ENCODE results near the gene ZFP69. TPM values are rescaled to one million over a fixed set of nuclear protein-coding genes. Genes with fewer than 3 reads are reported as not detected.

Gene ZFP69
- total and polyA plus RNA-seq, 10 of the 15 experiments (the other 5 are each of a cell fraction or from before 2014, with no cell fraction given): 1.9 to 6.4 (median 3.7) TPM

DNA sequence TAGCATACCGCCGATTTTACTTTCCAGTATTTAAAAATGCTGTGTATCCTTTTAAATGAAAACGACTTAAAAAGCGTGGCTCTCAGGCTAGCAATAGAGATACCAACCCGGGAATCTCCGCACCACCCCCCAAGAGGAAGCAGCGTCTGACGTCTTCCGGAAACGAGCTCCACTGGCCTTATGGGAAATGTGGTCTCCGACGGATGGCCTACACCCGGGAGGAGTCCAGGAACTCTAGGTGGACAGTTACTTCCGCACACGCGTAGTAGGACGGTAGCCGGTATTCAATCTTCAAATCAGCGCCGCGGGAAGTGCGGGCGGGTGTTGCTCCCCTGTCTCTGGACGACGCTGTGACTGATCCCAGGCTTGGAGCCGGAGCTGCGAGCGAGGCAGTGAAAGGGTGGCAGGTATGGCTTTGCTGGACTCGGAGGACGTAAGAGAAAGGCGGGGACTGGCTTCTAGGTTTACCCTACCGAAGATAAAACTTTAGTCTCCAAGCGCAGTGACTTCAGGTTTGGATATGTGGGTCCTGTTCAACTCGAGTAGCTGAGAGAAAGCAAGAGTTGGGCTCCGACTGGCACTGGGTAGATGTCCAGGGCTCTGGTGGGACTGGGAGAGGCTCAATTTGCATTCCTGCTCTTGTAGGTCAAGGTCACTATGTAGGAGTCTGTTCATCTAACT, 54.4 kb downstream of the ZFP69 start, which contains the start of gene ZNF684:
ZNF684 (plus strand) TSS at position 257 of the 681 bp plus-strand sequence. CDS start 1,530 bp downstream, outside the sequence.
- peak; percentile 99 for FAIRE-seq
- CTCF ChIA-PET: interaction anchor here (0.5 to 3.4 kb wide), 40 partner anchors 12 to 1786 kb away, joined by 3 to 38 read pairs (median 7); partner anchors contain the start of genes EXO5, SMAP2, ZFP69 and ZFP69B
- TF ChIP-seq SREBF1 (IDR thresholded peaks at IDR 0.05; ENCODE audit: low read length): 0 out of 2 replicates have a peak, but pooled peaks have one; percentile 30
- TF ChIP-seq, protein P1, sequence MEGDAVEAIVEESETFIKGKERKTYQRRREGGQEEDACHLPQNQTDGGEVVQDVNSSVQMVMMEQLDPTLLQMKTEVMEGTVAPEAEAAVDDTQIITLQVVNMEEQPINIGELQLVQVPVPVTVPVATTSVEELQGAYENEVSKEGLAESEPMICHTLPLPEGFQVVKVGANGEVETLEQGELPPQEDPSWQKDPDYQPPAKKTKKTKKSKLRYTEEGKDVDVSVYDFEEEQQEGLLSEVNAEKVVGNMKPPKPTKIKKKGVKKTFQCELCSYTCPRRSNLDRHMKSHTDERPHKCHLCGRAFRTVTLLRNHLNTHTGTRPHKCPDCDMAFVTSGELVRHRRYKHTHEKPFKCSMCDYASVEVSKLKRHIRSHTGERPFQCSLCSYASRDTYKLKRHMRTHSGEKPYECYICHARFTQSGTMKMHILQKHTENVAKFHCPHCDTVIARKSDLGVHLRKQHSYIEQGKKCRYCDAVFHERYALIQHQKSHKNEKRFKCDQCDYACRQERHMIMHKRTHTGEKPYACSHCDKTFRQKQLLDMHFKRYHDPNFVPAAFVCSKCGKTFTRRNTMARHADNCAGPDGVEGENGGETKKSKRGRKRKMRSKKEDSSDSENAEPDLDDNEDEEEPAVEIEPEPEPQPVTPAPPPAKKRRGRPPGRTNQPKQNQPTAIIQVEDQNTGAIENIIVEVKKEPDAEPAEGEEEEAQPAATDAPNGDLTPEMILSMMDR (IDR thresholded peaks at IDR 0.05 in 2 of 3, conservative IDR thresholded peaks at IDR 0.05 in 1 of 3; ENCODE audit: control insufficient read depth in 2 of 3, extremely low read depth in 1 of 3, insufficient read depth in 1 of 3, low read depth in 3 of 3, low read length in 3 of 3): no peak
- peak; percentile 91 for TF ChIP-seq ATF7 (IDR thresholded peaks at IDR 0.05; ENCODE audit: low read depth)
- peak; percentile 86; the same call in 1 of the 2 replicates for TF ChIP-seq WRNIP1 (IDR thresholded peaks at IDR 0.05; ENCODE audit: borderline replicate concordance, low read depth, low read length)
- TF ChIP-seq CHD2 (IDR thresholded peaks at IDR 0.05; ENCODE audit: borderline replicate concordance, low read depth, low read length): peak; percentile 69
- TF ChIP-seq, protein P2, sequence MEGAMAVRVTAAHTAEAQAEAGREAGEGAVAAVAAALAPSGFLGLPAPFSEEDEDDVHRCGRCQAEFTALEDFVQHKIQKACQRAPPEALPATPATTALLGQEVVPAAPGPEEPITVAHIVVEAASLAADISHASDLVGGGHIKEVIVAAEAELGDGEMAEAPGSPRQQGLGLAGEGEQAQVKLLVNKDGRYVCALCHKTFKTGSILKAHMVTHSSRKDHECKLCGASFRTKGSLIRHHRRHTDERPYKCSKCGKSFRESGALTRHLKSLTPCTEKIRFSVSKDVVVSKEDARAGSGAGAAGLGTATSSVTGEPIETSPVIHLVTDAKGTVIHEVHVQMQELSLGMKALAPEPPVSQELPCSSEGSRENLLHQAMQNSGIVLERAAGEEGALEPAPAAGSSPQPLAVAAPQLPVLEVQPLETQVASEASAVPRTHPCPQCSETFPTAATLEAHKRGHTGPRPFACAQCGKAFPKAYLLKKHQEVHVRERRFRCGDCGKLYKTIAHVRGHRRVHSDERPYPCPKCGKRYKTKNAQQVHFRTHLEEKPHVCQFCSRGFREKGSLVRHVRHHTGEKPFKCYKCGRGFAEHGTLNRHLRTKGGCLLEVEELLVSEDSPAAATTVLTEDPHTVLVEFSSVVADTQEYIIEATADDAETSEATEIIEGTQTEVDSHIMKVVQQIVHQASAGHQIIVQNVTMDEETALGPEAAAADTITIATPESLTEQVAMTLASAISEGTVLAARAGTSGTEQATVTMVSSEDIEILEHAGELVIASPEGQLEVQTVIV (IDR thresholded peaks at IDR 0.05; ENCODE audit: borderline replicate concordance, partially characterized antibody): peak; percentile 60
- TF ChIP-seq RUNX3 (IDR thresholded peaks at IDR 0.05; ENCODE audit: low read length): peak; percentile 67
- no peak for TF ChIP-seq NFYA (IDR thresholded peaks at IDR 0.05; ENCODE audit: borderline replicate concordance, low read depth, low read length)
- TF ChIP-seq IKZF1 (conservative IDR thresholded peaks at IDR 0.05): peak; percentile 77; the same call in 1 of the 2 replicates
- TF ChIP-seq, protein P3, sequence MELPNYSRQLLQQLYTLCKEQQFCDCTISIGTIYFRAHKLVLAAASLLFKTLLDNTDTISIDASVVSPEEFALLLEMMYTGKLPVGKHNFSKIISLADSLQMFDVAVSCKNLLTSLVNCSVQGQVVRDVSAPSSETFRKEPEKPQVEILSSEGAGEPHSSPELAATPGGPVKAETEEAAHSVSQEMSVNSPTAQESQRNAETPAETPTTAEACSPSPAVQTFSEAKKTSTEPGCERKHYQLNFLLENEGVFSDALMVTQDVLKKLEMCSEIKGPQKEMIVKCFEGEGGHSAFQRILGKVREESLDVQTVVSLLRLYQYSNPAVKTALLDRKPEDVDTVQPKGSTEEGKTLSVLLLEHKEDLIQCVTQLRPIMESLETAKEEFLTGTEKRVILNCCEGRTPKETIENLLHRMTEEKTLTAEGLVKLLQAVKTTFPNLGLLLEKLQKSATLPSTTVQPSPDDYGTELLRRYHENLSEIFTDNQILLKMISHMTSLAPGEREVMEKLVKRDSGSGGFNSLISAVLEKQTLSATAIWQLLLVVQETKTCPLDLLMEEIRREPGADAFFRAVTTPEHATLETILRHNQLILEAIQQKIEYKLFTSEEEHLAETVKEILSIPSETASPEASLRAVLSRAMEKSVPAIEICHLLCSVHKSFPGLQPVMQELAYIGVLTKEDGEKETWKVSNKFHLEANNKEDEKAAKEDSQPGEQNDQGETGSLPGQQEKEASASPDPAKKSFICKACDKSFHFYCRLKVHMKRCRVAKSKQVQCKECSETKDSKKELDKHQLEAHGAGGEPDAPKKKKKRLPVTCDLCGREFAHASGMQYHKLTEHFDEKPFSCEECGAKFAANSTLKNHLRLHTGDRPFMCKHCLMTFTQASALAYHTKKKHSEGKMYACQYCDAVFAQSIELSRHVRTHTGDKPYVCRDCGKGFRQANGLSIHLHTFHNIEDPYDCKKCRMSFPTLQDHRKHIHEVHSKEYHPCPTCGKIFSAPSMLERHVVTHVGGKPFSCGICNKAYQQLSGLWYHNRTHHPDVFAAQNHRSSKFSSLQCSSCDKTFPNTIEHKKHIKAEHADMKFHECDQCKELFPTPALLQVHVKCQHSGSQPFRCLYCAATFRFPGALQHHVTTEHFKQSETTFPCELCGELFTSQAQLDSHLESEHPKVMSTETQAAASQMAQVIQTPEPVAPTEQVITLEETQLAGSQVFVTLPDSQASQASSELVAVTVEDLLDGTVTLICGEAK (IDR thresholded peaks at IDR 0.05; ENCODE audit: borderline replicate concordance): peak; percentile 95
- no peak for TF ChIP-seq SUZ12 (IDR thresholded peaks at IDR 0.05; ENCODE audit: unreplicated experiment)
- peak; percentile 53; the same call in 1 of the 2 replicates for TF ChIP-seq NR2F1 (conservative IDR thresholded peaks at IDR 0.05)
- TF ChIP-seq POLR2AphosphoS5 (IDR thresholded peaks at IDR 0.05; ENCODE audit: low read length): peak; percentile 78
- peak; percentile 76; the same call in 1 of the 2 replicates for TF ChIP-seq RCOR1 (conservative IDR thresholded peaks at IDR 0.05; ENCODE audit: low read depth, low read length)

More for the DNA sequence above, 54.4 kb downstream of the ZFP69 start, which contains the start of gene ZNF684:
- no peaks in the 10 kb centered on the region; the same call in 2 of the 3 replicates for H3K9me3 ChIP-seq (replicated peaks; ENCODE audit: control insufficient read depth, insufficient read depth, low read length)
- no peaks in the 10 kb centered on the region for H3K36me3 ChIP-seq (ENCODE audit: control insufficient read depth in 2 of 2, insufficient read depth in 2 of 2, low read length in 1 of 2)
- WGBS (ENCODE audit: insufficient coverage, insufficient replicate concordance, low lambda C conversion rate, missing lambda C conversion rate): 0% methylated on average over 33 of the region's 35 CpGs
- SMC1A ChIA-PET (ENCODE audit: uncharacterized antibody, unreplicated experiment): interaction anchor here (0.6 to 2.3 kb wide), 19 partner anchors 18 to 472 kb away, joined by 3 to 9 read pairs (median 3); partner anchors contain the start of genes NFYC, SMAP2 and ZFP69B
- BruUV-seq (replicated peaks): TSS peak; percentile 73
- H3K4me2 ChIP-seq (ENCODE audit: control insufficient read depth, insufficient read depth): peak within 1 kb of the TSS; percentile 99
- ATAC-seq (peak; percentile 97), DNase-seq (ENCODE audit: low read depth, low spot score) (peak; percentile 89)
- H3K4me3 ChIP-seq: peak within 1 kb of the TSS; percentile 71
- intact Hi-C loops (cut with micrococcal nuclease; ENCODE audit: unreplicated experiment): loop anchor here (2.0 to 5.0 kb wide), 2 partner anchors 319 to 421 kb away; no protein-coding TSS in a partner anchor
- H3K27me3 ChIP-seq (replicated peaks in 1 of 2; ENCODE audit: control insufficient read depth in 2 of 2, insufficient read depth in 2 of 2, low read length in 1 of 2): no peaks in the 10 kb centered on the region
- POLR2A ChIA-PET: interaction anchor here (0.5 to 1.7 kb wide), 15 partner anchors 23 to 1472 kb away, joined by 3 to 7 read pairs (median 3); partner anchors contain the start of genes EXO5 and NFYC
- H3K9ac ChIP-seq (ENCODE audit: control insufficient read depth, insufficient read depth, low read length): peak within 1 kb of the TSS; percentile 83
- RAD21 ChIA-PET (ENCODE audit: unreplicated experiment): interaction anchor here (0.6 to 2.1 kb wide), 11 partner anchors 54 to 472 kb away, joined by 3 to 10 read pairs (median 5); partner anchors contain the start of genes NFYC, ZFP69 and ZFP69B
- H3K27ac ChIP-seq (ENCODE audit: control insufficient read depth, insufficient read depth): peak within 1 kb of the TSS; percentile 77
- H3K79me2 ChIP-seq (ENCODE audit: control insufficient read depth, insufficient read depth, low read length): peaks cover 3% of the 10 kb centered on the region
- H2AFZ ChIP-seq (ENCODE audit: control insufficient read depth, low read depth, low read length): peak within 1 kb of the TSS; percentile 99
- in situ Hi-C loops (cut with MboI): no loop called here
- no peaks in the 10 kb centered on the region for H4K20me1 ChIP-seq (ENCODE audit: control insufficient read depth, insufficient read depth)
- H3K4me1 ChIP-seq (ENCODE audit: control insufficient read depth, insufficient read depth, low read length): peaks cover 6% of the 10 kb centered on the region

Data from GM12878 (cell line).